H1 (cell line): ENCODE results near the gene TUBA8.

Source experiments
- ASH2L ChIP-seq: fragments of 200-600, 300-600 bp; sonication (generic); IDR thresholded peaks from one replicate; pipeline ENCODE4 v1.7.1; 2017; ENCODE audit warnings: low read length
- CEBPB ChIP-seq: IDR thresholded peaks from 2 replicates; pipeline ENCODE4 v1.6.1; 2012; ENCODE audit warnings: low read depth, low read length
- CREB1 ChIP-seq: IDR thresholded peaks from 2 replicates; pipeline ENCODE4 v1.6.1; 2012; ENCODE audit warnings: inconsistent platforms
- CTCF ChIP-seq, 3 experiments: IDR thresholded peaks; 1 replicate in 2 of 3; 2 replicates in 1 of 3; pipeline versions ENCODE4 v1.5.1 to v1.6.1; 2011; ENCODE audit warnings: low read length in 3 of 3, mild to moderate bottlenecking in 3 of 3, inconsistent platforms in 2 of 3, low read depth in 1 of 3, moderate library complexity in 1 of 3; ENCODE audit not compliant: insufficient read depth in 1 of 3; ENCODE audit errors: control extremely low read depth in 1 of 3
- KDM1A ChIP-seq: fragments of 200-600, 300-600 bp; sonication (generic); IDR thresholded peaks from 2 replicates; pipeline ENCODE4 v1.7.1; 2016; ENCODE audit warnings: mild to moderate bottlenecking, low read length, borderline replicate concordance
- POLR2A ChIP-seq, 2 experiments: IDR thresholded peaks; 1 replicate in 1 of 2; 2 replicates in 1 of 2; pipeline ENCODE4 v1.6.1; 2011; ENCODE audit warnings: low read depth in 2 of 2, low read length in 2 of 2, mild to moderate bottlenecking in 2 of 2; ENCODE audit errors: control extremely low read depth in 1 of 2
- POLR2AphosphoS5 ChIP-seq: IDR thresholded peaks from 2 replicates; pipeline ENCODE4 v1.6.1; 2011; ENCODE audit warnings: low read depth, low read length
- SUZ12 ChIP-seq: fragments of 200-600 bp; sonication (generic); IDR thresholded peaks from 2 replicates; pipeline ENCODE4 v1.6.1; 2012; ENCODE audit warnings: mild to moderate bottlenecking, inconsistent platforms, low read length, moderate library complexity, mixed read lengths
- TAF1 ChIP-seq: IDR thresholded peaks from 2 replicates; pipeline ENCODE4 v1.6.1; 2011; ENCODE audit warnings: mild to moderate bottlenecking, low read depth, low read length
- ZNF274 ChIP-seq: IDR thresholded peaks from 2 replicates; pipeline ENCODE4 v1.7.0; 2012; ENCODE audit warnings: low read length, borderline replicate concordance; ENCODE audit errors: extremely low read depth
- TF ChIP-seq, protein P1 (sequence below): IDR thresholded peaks from 2 replicates; pipeline ENCODE4 v1.6.1; 2011; ENCODE audit warnings: low read length, improper control_type of control experiment
- TF ChIP-seq, protein P2 (sequence below): IDR thresholded peaks from 2 replicates; pipeline ENCODE4 v1.6.1; 2012; ENCODE audit warnings: inconsistent platforms

DNA sequence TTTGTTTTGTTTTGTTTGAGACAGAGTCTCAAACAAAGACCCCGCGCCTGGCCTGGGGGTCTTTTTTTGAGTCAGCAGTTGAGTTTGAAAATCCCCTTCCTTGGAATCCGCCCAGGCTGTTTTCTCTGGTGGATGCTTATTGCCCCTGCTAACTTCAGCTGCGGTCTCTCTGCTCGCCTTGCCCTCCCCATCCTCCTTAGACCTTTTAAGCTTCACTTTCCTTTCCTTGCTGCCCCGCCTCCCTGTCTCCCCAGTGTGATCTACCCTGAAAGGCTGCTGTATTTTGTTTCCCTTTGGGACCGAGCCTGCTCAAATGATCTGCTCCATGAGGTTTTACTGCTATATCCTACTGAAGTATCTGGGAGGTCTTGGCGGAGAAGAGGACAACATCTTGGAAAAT lies 41.9 kb downstream of the TUBA8 start:
- TF ChIP-seq CTCF (IDR thresholded peaks at IDR 0.05; ENCODE audit: control extremely low read depth in 1 of 3, insufficient read depth in 1 of 3, low read depth in 1 of 3, low read length in 3 of 3) = no peak
- TF ChIP-seq SUZ12 = no peak
- no peak for TF ChIP-seq ZNF274
- no peak for TF ChIP-seq POLR2AphosphoS5
- no peak for TF ChIP-seq CEBPB
- TF ChIP-seq, protein P1, sequence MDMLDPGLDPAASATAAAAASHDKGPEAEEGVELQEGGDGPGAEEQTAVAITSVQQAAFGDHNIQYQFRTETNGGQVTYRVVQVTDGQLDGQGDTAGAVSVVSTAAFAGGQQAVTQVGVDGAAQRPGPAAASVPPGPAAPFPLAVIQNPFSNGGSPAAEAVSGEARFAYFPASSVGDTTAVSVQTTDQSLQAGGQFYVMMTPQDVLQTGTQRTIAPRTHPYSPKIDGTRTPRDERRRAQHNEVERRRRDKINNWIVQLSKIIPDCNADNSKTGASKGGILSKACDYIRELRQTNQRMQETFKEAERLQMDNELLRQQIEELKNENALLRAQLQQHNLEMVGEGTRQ = no peak
- no peak for TF ChIP-seq TAF1
- TF ChIP-seq ASH2L = no peak
- TF ChIP-seq, protein P2, sequence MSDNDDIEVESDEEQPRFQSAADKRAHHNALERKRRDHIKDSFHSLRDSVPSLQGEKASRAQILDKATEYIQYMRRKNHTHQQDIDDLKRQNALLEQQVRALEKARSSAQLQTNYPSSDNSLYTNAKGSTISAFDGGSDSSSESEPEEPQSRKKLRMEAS = no peak
- no peak for TF ChIP-seq POLR2A (IDR thresholded peaks at IDR 0.05; ENCODE audit: control extremely low read depth in 1 of 2, low read depth in 2 of 2, low read length in 2 of 2)
- no peak for TF ChIP-seq CREB1
- TF ChIP-seq KDM1A = no peak
